Psoas muscle (tissue), 8 donors: ENCODE data around the gene SETD5. TPM values are rescaled to one million over a fixed set of nuclear protein-coding genes. Genes with fewer than 3 reads are reported as not detected.

Experiments
- ATAC-seq, 4 donors: fragments of 200-7000 bp; cut with Tn5 transposase; one replicate each; pipeline ENCODE4 v1.9.1; 2020; ENCODE audit warnings: moderate library complexity in 3 of 4, mild to moderate bottlenecking in 2 of 4
- DNase-seq, 2 donors: peaks; one replicate each; pipeline ENCODE4 v3.0.0-alpha.2; 2020
- H3K27ac ChIP-seq: fragments of 200-600 bp; one replicate; pipeline ENCODE4 v1.8.0; 2022
- H3K27me3 ChIP-seq, 3 donors: fragments of 200-600 bp in 1 of 3; one replicate each; pipeline versions ENCODE4 v1.6.1 to v1.8.0; 2013 to 2022; ENCODE audit warnings: low read length in 2 of 3, mild to moderate bottlenecking in 2 of 3, moderate library complexity in 1 of 3; ENCODE audit not compliant: insufficient read depth in 3 of 3
- H3K36me3 ChIP-seq, 2 donors: fragments of 200-600 bp in 1 of 2; one replicate each; pipeline versions ENCODE4 v1.6.1 to v1.8.0; 2013 to 2022; ENCODE audit warnings: low read depth in 1 of 2, mild to moderate bottlenecking in 1 of 2, moderate library complexity in 1 of 2; ENCODE audit not compliant: insufficient read depth in 1 of 2
- H3K4me1 ChIP-seq: fragments of 200-600 bp; one replicate; pipeline ENCODE4 v1.8.0; 2022
- H3K4me3 ChIP-seq: fragments of 200-600 bp; one replicate; pipeline ENCODE4 v1.8.0; 2022; ENCODE audit warnings: mild to moderate bottlenecking
- H3K9me3 ChIP-seq: fragments of 200-600 bp; one replicate; pipeline ENCODE4 v1.8.0; 2022
- WGBS, 3 donors: extraction: QIAGEN DNeasy Blood & Tissue Kit; methylation state at CpG; one replicate each; pipeline versions ENCODE4 v1.1.6 to v1.1.7; 2013; 5-methylcytosine and 5-hydroxymethylcytosine counted together
- intact Hi-C, 2 donors: fragments of 100-400 bp; cut with DNase I; formaldehyde crosslinking; loops; one replicate each; pipeline versions ENCODE4 v1.11.0 to v1.14.2; 2022
- polyA plus RNA-seq, 3 donors: library from polyadenylated mRNA; stranded (reverse); fragments of 200-250 nt; gene quantifications; one replicate each; pipeline ENCODE4 v1.2.3, GENCODE V29; 2013
- total RNA-seq, 4 donors: library from RNA; stranded (reverse); fragmentation: NEBNext Ultra II Directional in 2 of 4; extraction: Animal tissue kit (Norgen Biotek cat#: 25700) in 2 of 4; gene quantifications; one replicate each; pipeline versions ENCODE4 v1.2.1 to v1.2.4, GENCODE V29; 2021 to 2023
- TF ChIP-seq, protein P1 (sequence below): fragments of 200-600 bp; IDR thresholded peaks from one replicate; pipeline ENCODE4 v1.8.0; 2022; ENCODE audit warnings: antibody characterized with exemption
- donor health status: healthy with polysubstance abuse.
- donor health status: DM: no; HTN: no; CAD: no; lungs with moderate emphysema.
- donor health status: Bipolar disorder and iron deficiency.
- donor health status: healthy.
- donor health status: DM: yes; HTN: yes; CAD: no.
- donor health status: DM: no; HTN: no; CAD: no.
- donor health status: DM: no; HTN: no; CAD: no.
- donor health status: DM: yes; HTN: yes; CAD: no.

Gene SETD5
- total and polyA plus RNA-seq, 7 donors, result 12.8 to 69.3 (median 58.3) TPM

DNA sequence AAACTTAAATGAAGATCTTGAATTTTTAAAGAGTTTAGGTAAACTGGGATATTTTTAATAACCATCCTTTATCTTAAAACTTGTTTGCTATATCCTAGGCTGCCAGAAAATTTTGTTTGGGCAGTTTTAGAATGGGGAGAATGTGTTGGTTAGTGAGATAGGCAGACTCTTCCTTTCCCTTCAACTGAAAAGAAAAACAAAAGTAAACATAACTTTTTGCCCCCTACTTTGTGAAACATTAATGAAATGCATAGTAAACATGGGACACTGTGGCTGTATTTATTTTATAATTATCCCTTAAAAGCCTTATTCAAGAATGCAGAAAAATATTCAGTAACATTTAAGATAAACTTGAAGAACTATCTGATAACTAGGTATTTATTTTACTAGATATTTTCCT is 31.0 kb downstream of the SETD5 start:
- intact Hi-C loops, result loop anchor here in 1 of 2 donors (5.0 kb wide), 1 partner anchor 39 kb away; no protein-coding TSS in a partner anchor
- DNase-seq, result no peak
- Histone ChIP-seq H3K36me3 (peaks cover 12 to 82% of the 10 kb centered on the region in 2 donors), H3K27ac (no peak overlapping the region), H3K9me3 (no peaks in the 10 kb centered on the region), H3K27me3 (no peaks in the 10 kb centered on the region), H3K4me1 (peaks cover 23% of the 10 kb centered on the region), H3K4me3 (no peak overlapping the region)
- no peak for ATAC-seq
- TF ChIP-seq, protein P1, sequence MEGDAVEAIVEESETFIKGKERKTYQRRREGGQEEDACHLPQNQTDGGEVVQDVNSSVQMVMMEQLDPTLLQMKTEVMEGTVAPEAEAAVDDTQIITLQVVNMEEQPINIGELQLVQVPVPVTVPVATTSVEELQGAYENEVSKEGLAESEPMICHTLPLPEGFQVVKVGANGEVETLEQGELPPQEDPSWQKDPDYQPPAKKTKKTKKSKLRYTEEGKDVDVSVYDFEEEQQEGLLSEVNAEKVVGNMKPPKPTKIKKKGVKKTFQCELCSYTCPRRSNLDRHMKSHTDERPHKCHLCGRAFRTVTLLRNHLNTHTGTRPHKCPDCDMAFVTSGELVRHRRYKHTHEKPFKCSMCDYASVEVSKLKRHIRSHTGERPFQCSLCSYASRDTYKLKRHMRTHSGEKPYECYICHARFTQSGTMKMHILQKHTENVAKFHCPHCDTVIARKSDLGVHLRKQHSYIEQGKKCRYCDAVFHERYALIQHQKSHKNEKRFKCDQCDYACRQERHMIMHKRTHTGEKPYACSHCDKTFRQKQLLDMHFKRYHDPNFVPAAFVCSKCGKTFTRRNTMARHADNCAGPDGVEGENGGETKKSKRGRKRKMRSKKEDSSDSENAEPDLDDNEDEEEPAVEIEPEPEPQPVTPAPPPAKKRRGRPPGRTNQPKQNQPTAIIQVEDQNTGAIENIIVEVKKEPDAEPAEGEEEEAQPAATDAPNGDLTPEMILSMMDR, result no peak

DNA sequence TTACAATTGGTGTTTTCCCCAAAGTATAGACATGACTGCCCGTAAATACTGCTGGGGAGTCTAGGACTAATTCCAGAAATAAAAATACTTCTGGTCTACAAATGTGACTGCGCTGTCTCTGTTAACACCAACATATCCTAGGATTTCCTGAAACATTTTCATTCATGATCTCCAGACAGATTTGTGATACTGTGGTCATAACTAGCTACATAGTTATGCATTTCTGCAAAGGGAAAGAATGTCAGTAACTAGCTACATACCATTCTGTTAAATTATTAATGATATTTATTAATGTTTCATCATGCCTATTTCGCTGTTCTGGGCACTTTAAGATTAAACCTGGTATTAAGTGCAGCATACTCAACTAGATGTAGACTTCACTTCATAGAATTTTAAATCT is 33.3 kb downstream of the SETD5 start:
- TF ChIP-seq, protein P1, result no peak
- intact Hi-C loops, result loop anchor here in 1 of 2 donors (5.0 kb wide), 2 partner anchors 43 to 47 kb away; no protein-coding TSS in a partner anchor
- Histone ChIP-seq H3K27me3 (no peaks in the 10 kb centered on the region), H3K9me3 (no peaks in the 10 kb centered on the region), H3K36me3 (peaks cover 33 to 96% of the 10 kb centered on the region in 2 donors), H3K4me3 (no peak overlapping the region), H3K27ac (no peak overlapping the region), H3K4me1 (peaks cover 3% of the 10 kb centered on the region)
- 92 to 98% (median 97%) methylated on average over 3 of the region's 3 CpGs for WGBS, 3 donors
- ATAC-seq (no peak), DNase-seq (no peak)

DNA sequence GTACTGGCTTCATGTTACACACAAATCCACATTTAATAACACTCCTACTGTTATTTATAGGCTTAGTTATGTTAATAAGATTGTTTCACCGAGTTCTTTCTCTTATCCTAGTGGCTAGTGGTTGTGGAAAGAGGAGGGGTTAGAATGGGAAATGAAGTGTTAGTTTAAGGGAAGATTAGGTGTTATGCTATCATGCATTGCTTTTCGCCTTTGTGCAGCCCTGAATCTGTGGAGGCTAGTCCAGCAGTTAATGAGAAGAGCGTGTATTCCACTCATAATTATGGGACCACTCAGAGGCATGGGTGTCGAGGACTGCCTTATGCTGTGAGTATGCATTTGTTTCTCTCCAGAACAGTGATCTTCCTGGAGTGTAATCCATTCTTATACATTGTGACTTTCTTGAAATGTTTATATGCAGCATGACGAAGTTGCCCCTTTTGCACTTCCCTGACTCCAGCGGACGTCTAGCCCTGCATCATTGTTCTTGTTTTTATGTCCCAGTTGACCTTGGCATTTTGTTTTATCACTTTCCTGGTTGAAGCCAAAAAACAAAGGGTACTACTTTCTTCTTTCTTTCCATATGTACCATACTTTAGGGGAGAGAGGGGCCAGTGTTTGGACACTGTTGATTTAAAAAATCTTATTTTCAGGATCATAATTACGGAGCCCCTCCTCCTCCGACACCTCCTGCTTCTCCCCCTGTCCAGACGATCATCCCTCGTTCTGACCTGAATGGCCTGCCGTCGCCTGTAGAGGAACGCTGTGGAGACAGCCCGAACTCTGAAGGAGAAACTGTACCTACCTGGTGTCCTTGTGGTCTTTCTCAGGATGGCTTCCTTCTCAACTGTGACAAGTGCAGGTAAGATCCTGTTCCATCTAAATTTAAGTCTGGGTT is 36.5 kb downstream of the SETD5 start:
- Histone ChIP-seq H3K36me3 (peaks cover 38 to 100% of the 10 kb centered on the region in 2 donors), H3K27ac (no peak overlapping the region), H3K27me3 (no peaks in the 10 kb centered on the region), H3K9me3 (no peaks in the 10 kb centered on the region), H3K4me1 (no peaks in the 10 kb centered on the region), H3K4me3 (no peak overlapping the region)
- TF ChIP-seq, protein P1, result no peak
- intact Hi-C loops, result loop anchor here in 1 of 2 donors (5.0 kb wide), 2 partner anchors 43 to 47 kb away; no protein-coding TSS in a partner anchor
- DNase-seq (no peak), ATAC-seq (no peak)
- WGBS, 3 donors, result 85 to 89% (median 88%) methylated on average over 15 of the region's 15 CpGs

DNA sequence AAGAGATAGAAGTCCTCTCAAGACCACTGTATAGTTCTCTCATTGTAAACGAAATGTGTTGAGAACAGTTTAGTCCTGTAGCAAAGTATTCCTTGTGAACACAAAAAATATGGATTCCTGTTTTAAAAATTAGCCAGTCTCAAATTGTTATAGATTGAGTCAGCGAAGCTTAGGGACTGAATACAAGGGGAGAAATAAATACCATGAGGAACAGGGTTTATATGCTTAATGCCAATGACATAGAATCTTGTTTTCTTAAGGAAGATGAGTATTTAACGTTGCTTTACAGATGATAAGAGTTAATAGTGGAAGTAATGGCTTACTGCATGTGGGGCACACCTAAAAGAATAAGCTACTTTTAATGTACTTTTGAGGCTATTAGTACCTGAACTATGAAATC is 37.9 kb downstream of the SETD5 start:
- WGBS, 3 donors, result 90 to 91% (median 90%) methylated on average over 3 of the region's 3 CpGs
- Histone ChIP-seq H3K9me3 (no peaks in the 10 kb centered on the region), H3K36me3 (peaks cover 35 to 100% of the 10 kb centered on the region in 2 donors), H3K27me3 (no peaks in the 10 kb centered on the region), H3K27ac (no peak overlapping the region), H3K4me3 (no peak overlapping the region), H3K4me1 (no peaks in the 10 kb centered on the region)
- TF ChIP-seq, protein P1, result no peak
- no peak for ATAC-seq
- intact Hi-C loops, result no loop called here
- no peak for DNase-seq
